T-cell (primary cell): ENCODE measurements around the gene ERN1. TPM values are rescaled to one million over a fixed set of nuclear protein-coding genes. Genes with fewer than 3 reads are reported as not detected.

ENCODE experiments used
- ATAC-seq, 4 experiments: fragments of 200-7000 bp in 3 of 4; fragments of 150-1000 bp in 1 of 4; cut with Tn5 transposase; replicated peaks in 1 of 4; 1 replicate in 3 of 4; 2 replicates in 1 of 4; pipeline ENCODE4 v1.10.0; 2021; ENCODE audit warnings: moderate library complexity in 3 of 4, mild to moderate bottlenecking in 2 of 4, moderate number of reproducible peaks in 1 of 4
- CTCF ChIA-PET, 2 donors: fragments of 300-600 bp; sonication (Branson Sonifier 250); formaldehyde crosslinking; loops; one replicate each; lab custom pipeline; 2022; ENCODE audit warnings: antibody characterized with exemption in 2 of 2; lab: Charles Lee
- POLR2A ChIA-PET, 2 donors: fragments of 300-600 bp; sonication (Branson Sonifier 250); formaldehyde crosslinking; loops; one replicate each; lab custom pipeline; 2022; ENCODE audit warnings: antibody characterized with exemption in 2 of 2; lab: Charles Lee
- DNase-seq, 35 experiments: peaks; one replicate each; pipeline versions ENCODE4 v3.0.0 to v3.0.0-alpha.2; 2013 to 2023
- H3K27ac ChIP-seq: one replicate; pipeline ENCODE4 v1.5.1; 2013; ENCODE audit warnings: low read length
- H3K27me3 ChIP-seq, 2 experiments: replicated peaks in 1 of 2; 1 replicate in 1 of 2; 2 replicates in 1 of 2; pipeline versions ENCODE4 v1.6.1 to v1.7.0; 2013; ENCODE audit warnings: low read length in 1 of 2, mixed read lengths in 1 of 2; ENCODE audit not compliant: control insufficient read depth in 2 of 2, insufficient read depth in 2 of 2; ENCODE audit errors: extremely low read depth in 1 of 2
- H3K36me3 ChIP-seq, 2 donors: 1 replicate in 1 of 2; 2 replicates in 1 of 2; pipeline versions ENCODE4 v1.6.1 to v1.7.0; 2013; ENCODE audit warnings: low read length in 1 of 2; ENCODE audit not compliant: control insufficient read depth in 2 of 2, insufficient read depth in 1 of 2; ENCODE audit errors: extremely low read depth in 1 of 2
- H3K4me1 ChIP-seq, 2 experiments: 1 replicate in 1 of 2; 2 replicates in 1 of 2; pipeline versions ENCODE4 v1.6.1 to v1.7.0; 2013; ENCODE audit warnings: low read length in 2 of 2, mixed read lengths in 1 of 2; ENCODE audit not compliant: insufficient read depth in 2 of 2, control insufficient read depth in 1 of 2; ENCODE audit errors: extremely low read depth in 1 of 2
- H3K4me3 ChIP-seq, 2 donors: 1 replicate in 1 of 2; 2 replicates in 1 of 2; pipeline versions ENCODE4 v1.5.1 to v1.7.0; 2013; ENCODE audit warnings: mild to moderate bottlenecking in 2 of 2, low read length in 1 of 2, moderate library complexity in 1 of 2; ENCODE audit not compliant: control insufficient read depth in 1 of 2; ENCODE audit errors: extremely low read depth in 1 of 2
- H3K9me3 ChIP-seq: 2 replicates; pipeline ENCODE4 v1.7.0; 2013
- H3K27ac Mint-ChIP-seq, 2 donors: one replicate each; pipeline ENCODE4 v1.8.0; 2020 to 2021; ENCODE audit warnings: mild to moderate bottlenecking in 2 of 2, mixed read lengths in 2 of 2
- H3K27me3 Mint-ChIP-seq, 2 donors: one replicate each; pipeline ENCODE4 v1.8.0; 2021 to 2022; ENCODE audit warnings: mixed read lengths in 2 of 2
- H3K36me3 Mint-ChIP-seq: one replicate; pipeline ENCODE4 v1.8.0; 2021; ENCODE audit warnings: mixed read lengths
- H3K4me1 Mint-ChIP-seq, 3 donors: one replicate each; pipeline ENCODE4 v1.8.0; 2020 to 2022; ENCODE audit warnings: mixed read lengths in 3 of 3, mild to moderate bottlenecking in 1 of 3
- H3K4me3 Mint-ChIP-seq, 3 donors: one replicate each; pipeline ENCODE4 v1.8.0; 2020 to 2022; ENCODE audit warnings: mild to moderate bottlenecking in 3 of 3, mixed read lengths in 3 of 3, moderate library complexity in 3 of 3
- H3K9me3 Mint-ChIP-seq, 3 donors: one replicate each; pipeline ENCODE4 v1.8.0; 2020 to 2022; ENCODE audit warnings: mixed read lengths in 3 of 3
- WGBS: methylation state at CpG from one replicate; pipeline ENCODE4 v1.1.5; 2013; ENCODE audit warnings: missing lambda C conversion rate; ENCODE audit not compliant: insufficient coverage; 5-methylcytosine and 5-hydroxymethylcytosine counted together
- total RNA-seq, 35 experiments: library from RNA in 6 of 35; stranded (reverse) in 6 of 35; fragments of 120-200 nt in 1 of 35; gene quantifications; one replicate each; pipeline versions ENCODE4 v1.2.1 to v1.2.4 and lab custom pipeline; 2013 to 2026

The ERN1 gene
- total RNA-seq, 5 donors from 2014 or later (not counting 1 experiment from before 2014, with no cell fraction given): 71.2 to 146 (median 112) TPM

- WGBS: no CpG with 5 or more reads among the region's 1 CpG
- H3K27ac Mint-ChIP-seq: peak overlapping the region; percentile 92 to 97
- ChIA-PET CTCF (interaction anchor here (0.7 to 2.7 kb wide), 10 partner anchors 9 to 132 kb away, joined by 3 to 22 read pairs (median 4); partner anchors contain the start of gene ERN1 (in 1 of the 2)), POLR2A (interaction anchor here in 1 of 2 donors (0.6 to 0.7 kb wide), 5 partner anchors 15 to 349 kb away, joined by 3 to 6 read pairs (median 3); no protein-coding TSS in a partner anchor)
- H3K4me3 Mint-ChIP-seq: peak overlapping the region; percentile 41 to 52 (median 52)
- peak in 18 of 35 experiments; percentile 6 to 72 (median 26) for DNase-seq
- Histone ChIP-seq H3K9me3 (no peaks in the 10 kb centered on the region), H3K27ac (peak overlapping the region; percentile 78), H3K27me3 (no peaks in the 10 kb centered on the region), H3K4me3 (no peak overlapping the region), H3K36me3 (peaks cover 9 to 75% of the 10 kb centered on the region in 2 donors), H3K4me1 (peaks cover 14 to 41% of the 10 kb centered on the region in 2 experiments)
- H3K9me3 Mint-ChIP-seq: no peaks in the 10 kb centered on the region
- H3K4me1 Mint-ChIP-seq: peaks cover 31 to 67% (median 38%) of the 10 kb centered on the region in 3 donors
- H3K27me3 Mint-ChIP-seq: no peaks in the 10 kb centered on the region
- peaks cover 74% of the 10 kb centered on the region for H3K36me3 Mint-ChIP-seq
- ATAC-seq: peak; percentile 99 to 100 (median 100)
Observed at GRCh38 chr17:64051153-64051552, 78.8 kb downstream of the ERN1 start.

DNA sequence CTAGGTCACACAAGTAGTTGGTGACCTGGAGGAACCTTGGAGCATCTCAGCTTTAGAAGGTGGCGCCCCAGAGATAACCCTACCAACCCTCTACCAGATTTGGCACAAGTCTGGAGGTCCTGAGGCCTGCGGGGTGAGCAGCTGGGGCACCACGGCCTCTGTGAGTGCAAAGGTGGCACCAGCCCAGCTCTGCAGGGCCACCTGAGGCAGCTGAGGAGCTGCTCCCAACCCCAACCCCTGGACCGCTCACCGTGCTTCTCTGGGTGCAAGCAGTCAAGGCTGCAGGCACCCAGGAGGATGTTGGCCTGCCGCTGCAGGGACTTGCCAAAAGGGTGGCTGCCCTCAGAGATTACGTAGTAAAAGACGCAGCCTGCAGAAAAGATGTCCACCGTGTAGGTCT lies 81.1 kb downstream of the ERN1 start:
- H3K36me3 Mint-ChIP-seq: peaks cover 82% of the 10 kb centered on the region
- no peaks in the 10 kb centered on the region for H3K9me3 Mint-ChIP-seq
- no peak for ATAC-seq
- peaks cover 19 to 77% of the 10 kb centered on the region in 2 donors for H3K36me3 ChIP-seq
- H3K4me3 Mint-ChIP-seq: no peak overlapping the region
- H3K27ac Mint-ChIP-seq: peak overlapping the region; percentile 92 to 97
- no peak overlapping the region for H3K4me3 ChIP-seq
- CTCF ChIA-PET: interaction anchor here (1.1 to 4.1 kb wide), 5 partner anchors 15 to 85 kb away, joined by 3 to 22 read pairs (median 12); no protein-coding TSS in a partner anchor
- 97% methylated on average over 7 of the region's 9 CpGs for WGBS
- no peaks in the 10 kb centered on the region for H3K27me3 ChIP-seq
- H3K9me3 ChIP-seq: no peaks in the 10 kb centered on the region
- peaks cover 28 to 51% (median 35%) of the 10 kb centered on the region in 3 donors for H3K4me1 Mint-ChIP-seq
- peak overlapping the region; percentile 78 for H3K27ac ChIP-seq
- POLR2A ChIA-PET: no interaction called here
- peaks cover 14 to 35% of the 10 kb centered on the region in 2 experiments for H3K4me1 ChIP-seq
- DNase-seq: no peak
- no peaks in the 10 kb centered on the region for H3K27me3 Mint-ChIP-seq

DNA sequence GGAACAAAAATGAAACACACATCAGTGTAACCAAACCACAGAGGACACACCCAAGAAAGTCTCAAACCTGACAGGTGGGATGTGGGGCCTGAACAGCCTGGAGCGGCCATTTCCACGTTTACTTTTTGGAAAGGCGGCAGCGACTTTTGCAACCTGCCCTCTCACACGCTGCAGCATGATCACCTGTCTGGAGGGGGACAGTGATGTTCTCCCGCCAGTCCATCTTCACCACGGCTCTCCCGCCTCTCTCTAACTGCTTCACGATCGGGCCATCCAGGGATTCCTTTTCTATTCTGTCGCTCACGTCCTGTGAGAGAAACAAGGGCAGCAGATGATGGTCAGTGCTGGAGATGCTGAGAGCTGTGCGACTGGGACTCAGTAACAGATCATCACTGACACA lies 84.8 kb downstream of the ERN1 start:
- Mint-ChIP-seq H3K4me1 (peaks cover 11 to 30% (median 17%) of the 10 kb centered on the region in 3 donors), H3K36me3 (peaks cover 71% of the 10 kb centered on the region), H3K27me3 (no peaks in the 10 kb centered on the region), H3K9me3 (no peaks in the 10 kb centered on the region), H3K27ac (peak overlapping the region in 1 of 2 donors; percentile 22), H3K4me3 (no peak overlapping the region)
- POLR2A ChIA-PET: no interaction called here
- peaks cover 25 to 88% of the 10 kb centered on the region in 2 donors for H3K36me3 ChIP-seq
- WGBS: 88% methylated on average over 11 of the region's 13 CpGs
- H3K27me3 ChIP-seq: no peaks in the 10 kb centered on the region
- CTCF ChIA-PET: interaction anchor here in 1 of 2 donors (1.0 kb wide), 1 partner anchor 16 kb away, joined by 3 read pairs; no protein-coding TSS in a partner anchor
- ATAC-seq (no peak), DNase-seq (no peak)
- H3K4me3 ChIP-seq: no peak overlapping the region
- H3K27ac ChIP-seq: no peak overlapping the region
- H3K4me1 ChIP-seq: peaks cover 5 to 15% of the 10 kb centered on the region in 2 experiments
- no peaks in the 10 kb centered on the region for H3K9me3 ChIP-seq

- Histone ChIP-seq H3K27me3 (no peaks in the 10 kb centered on the region), H3K4me3 (no peak overlapping the region), H3K36me3 (peaks cover 22 to 88% of the 10 kb centered on the region in 2 donors), H3K4me1 (no peaks in the 10 kb centered on the region), H3K27ac (no peak overlapping the region), H3K9me3 (no peaks in the 10 kb centered on the region)
- ATAC-seq (no peak), DNase-seq (no peak)
- H3K36me3 Mint-ChIP-seq: peaks cover 69% of the 10 kb centered on the region
- no peaks in the 10 kb centered on the region for H3K27me3 Mint-ChIP-seq
- no peak overlapping the region for H3K27ac Mint-ChIP-seq
- peaks cover 0 to 20% (median 8%) of the 10 kb centered on the region in 3 donors for H3K4me1 Mint-ChIP-seq
- CTCF ChIA-PET: interaction anchor here (0.5 to 3.1 kb wide), 5 partner anchors 8 to 91 kb away, joined by 3 to 13 read pairs (median 4); no protein-coding TSS in a partner anchor
- H3K9me3 Mint-ChIP-seq: no peaks in the 10 kb centered on the region
- POLR2A ChIA-PET: interaction anchor here in 1 of 2 donors (0.6 kb wide), 2 partner anchors 16 to 506 kb away, joined by 3 to 10 read pairs; no protein-coding TSS in a partner anchor
- whole genome bisulfite sequencing: 93% methylated on average over 12 of the region's 12 CpGs
- H3K4me3 Mint-ChIP-seq: no peak overlapping the region
Observed at GRCh38 chr17:64042700-64043485, 87.1 kb downstream of the ERN1 start.

GRCh38 chr17:64041912-64042311 lies 88.0 kb downstream of the ERN1 start:
- H3K4me1 ChIP-seq: no peaks in the 10 kb centered on the region
- no peaks in the 10 kb centered on the region for H3K27me3 ChIP-seq
- H3K4me3 ChIP-seq: no peak overlapping the region
- Mint-ChIP-seq H3K4me3 (no peak overlapping the region), H3K4me1 (peaks cover 0 to 20% (median 8%) of the 10 kb centered on the region in 3 donors), H3K9me3 (no peaks in the 10 kb centered on the region), H3K27me3 (no peaks in the 10 kb centered on the region), H3K27ac (peak overlapping the region; percentile 2 to 33), H3K36me3 (peaks cover 68% of the 10 kb centered on the region)
- H3K27ac ChIP-seq: peak overlapping the region; percentile 29
- POLR2A ChIA-PET: interaction anchor here in 1 of 2 donors (0.6 kb wide), 1 partner anchor 22 kb away, joined by 4 read pairs; the partner anchor contains the start of gene ICAM2
- ATAC-seq (peak in 1 of 4 experiments; percentile 60), DNase-seq (no peak)
- no peaks in the 10 kb centered on the region for H3K9me3 ChIP-seq
- peaks cover 22 to 84% of the 10 kb centered on the region in 2 donors for H3K36me3 ChIP-seq
- CTCF ChIA-PET: interaction anchor here (0.5 to 3.1 kb wide), 6 partner anchors 9 to 92 kb away, joined by 3 to 13 read pairs (median 4); no protein-coding TSS in a partner anchor
- 43% methylated on average over 10 of the region's 11 CpGs for WGBS

GRCh38 chr17:64040206-64040605 lies 89.7 kb downstream of the ERN1 start:
- H3K36me3 Mint-ChIP-seq: peaks cover 51% of the 10 kb centered on the region
- ChIA-PET POLR2A (no interaction called here), CTCF (interaction anchor here in 1 of 2 donors (3.1 kb wide), 1 partner anchor 93 kb away, joined by 13 read pairs; no protein-coding TSS in a partner anchor)
- no peak overlapping the region for H3K27ac ChIP-seq
- H3K4me3 ChIP-seq: no peak overlapping the region
- no peak for ATAC-seq
- peaks cover 0 to 18% (median 16%) of the 10 kb centered on the region in 3 donors for H3K4me1 Mint-ChIP-seq
- no peak overlapping the region for H3K4me3 Mint-ChIP-seq
- H3K4me1 ChIP-seq: no peaks in the 10 kb centered on the region
- H3K36me3 ChIP-seq: peaks cover 13 to 71% of the 10 kb centered on the region in 2 donors
- H3K27ac Mint-ChIP-seq: no peak overlapping the region
- H3K9me3 ChIP-seq: no peaks in the 10 kb centered on the region
- no peaks in the 10 kb centered on the region for H3K27me3 Mint-ChIP-seq
- H3K9me3 Mint-ChIP-seq: no peaks in the 10 kb centered on the region
- H3K27me3 ChIP-seq: no peaks in the 10 kb centered on the region
- WGBS: 88% methylated on average over 3 of the region's 6 CpGs
- DNase-seq: no peak
